SK-N-SH treated with all-trans-retinoic acid at 6 μM for 48 hours (cell line): ENCODE results near the gene C17orf100.

Experiments used
- CREB5 ChIP-seq: fragments of 250-450 bp; sonication (Bioruptor Pico); IDR thresholded peaks from 2 replicates; pipeline ENCODE4 v1.5.1; 2020; ENCODE audit warnings: low read depth, mild to moderate bottlenecking, moderate library complexity
- CSDC2 ChIP-seq: fragments of 250-450 bp; sonication (Bioruptor Pico); IDR thresholded peaks from 2 replicates; pipeline ENCODE4 v1.5.0; 2020; ENCODE audit warnings: mild to moderate bottlenecking, moderate library complexity
- ESRRG ChIP-seq: fragments of 250-450 bp; sonication (Bioruptor Pico); IDR thresholded peaks from 2 replicates; pipeline ENCODE4 v1.6.1; 2021; ENCODE audit warnings: mild to moderate bottlenecking
- GLIS3 ChIP-seq: fragments of 250-450 bp; sonication (Bioruptor Pico); IDR thresholded peaks from 2 replicates; pipeline ENCODE4 v1.5.0; 2020; ENCODE audit warnings: mild to moderate bottlenecking, moderate library complexity
- OSR1 ChIP-seq: fragments of 250-450 bp; sonication (Bioruptor Pico); IDR thresholded peaks from 2 replicates; pipeline ENCODE4 v1.8.0; 2022; ENCODE audit warnings: moderate library complexity, mild to moderate bottlenecking, inconsistent platforms
- PATZ1 ChIP-seq: fragments of 250-450 bp; sonication (Bioruptor Pico); IDR thresholded peaks from 2 replicates; pipeline ENCODE4 v1.8.0; 2020; ENCODE audit warnings: mild to moderate bottlenecking, moderate library complexity, borderline replicate concordance
- RARB ChIP-seq: fragments of 250-450 bp; sonication (Bioruptor Pico); IDR thresholded peaks from 2 replicates; pipeline ENCODE4 v1.8.0; 2021; ENCODE audit warnings: mild to moderate bottlenecking, moderate library complexity
- TCF4 ChIP-seq: fragments of 250-450 bp; sonication (Bioruptor Pico); IDR thresholded peaks from 2 replicates; pipeline ENCODE4 v1.8.0; 2021; ENCODE audit warnings: mild to moderate bottlenecking, moderate library complexity, borderline replicate concordance
- TOX ChIP-seq: fragments of 250-450 bp; sonication (Bioruptor Pico); IDR thresholded peaks from 2 replicates; pipeline ENCODE4 v1.8.0; 2021; ENCODE audit warnings: mild to moderate bottlenecking, moderate library complexity, borderline replicate concordance
- ZFP3 ChIP-seq: fragments of 250-450 bp; sonication (Bioruptor Pico); IDR thresholded peaks from 2 replicates; pipeline ENCODE4 v1.5.0; 2020; ENCODE audit warnings: mild to moderate bottlenecking, moderate library complexity
- ZNF8 ChIP-seq: fragments of 450-650 bp; formaldehyde crosslinking; IDR thresholded peaks from 2 replicates; pipeline ENCODE4 v1.5.0; 2020; ENCODE audit warnings: mild to moderate bottlenecking, moderate library complexity

- TF ChIP-seq PATZ1 (CRISPR knock-in tag) (no peak), CREB5 (CRISPR knock-in tag) (no peak), GLIS3 (CRISPR knock-in tag) (no peak), ZNF8 (CRISPR knock-in tag) (no peak), RARB (CRISPR knock-in tag) (no peak), CSDC2 (CRISPR knock-in tag) (no peak), ZFP3 (CRISPR knock-in tag) (no peak), TCF4 (CRISPR knock-in tag) (no peak), ESRRG (no peak), OSR1 (no peak), TOX (CRISPR knock-in tag) (no peak)
These were observed 23.8 kb downstream of the C17orf100 start for GRCh38 chr17:6675201-6675825.
